GM12872 (cell line): ENCODE results near the gene PTPRK.

Experiments used
- CTCF ChIP-seq: IDR thresholded peaks from 3 replicates; pipeline ENCODE4 v1.5.1; 2011; ENCODE audit warnings: low read depth, mild to moderate bottlenecking, low read length, moderate library complexity; ENCODE audit not compliant: insufficient read depth

PTPRK gene

GRCh38 chr6:128277379-128277778, 243.0 kb downstream of the PTPRK start:
- no peak for TF ChIP-seq CTCF

- TF ChIP-seq CTCF = no peak
Measured at GRCh38 chr6:128276311-128276710, 244.1 kb downstream of the PTPRK start.

- no peak for TF ChIP-seq CTCF
Measured at GRCh38 chr6:128275681-128276080, 244.7 kb downstream of the PTPRK start.

- no peak for TF ChIP-seq CTCF
Measured at GRCh38 chr6:128275030-128275429, 245.4 kb downstream of the PTPRK start.

GRCh38 chr6:128271527-128271926, 248.9 kb downstream of the PTPRK start:
- TF ChIP-seq CTCF = no peak

GRCh38 chr6:128271011-128271410, 249.4 kb downstream of the PTPRK start:
- TF ChIP-seq CTCF = no peak

- no peak for TF ChIP-seq CTCF
Measured at GRCh38 chr6:128266946-128267345, 253.5 kb downstream of the PTPRK start.

GRCh38 chr6:128265706-128266105, 254.7 kb downstream of the PTPRK start:
- TF ChIP-seq CTCF = no peak
